ENCODE results near the gene ADPRS. TPM values are rescaled to one million over a fixed set of nuclear protein-coding genes. Genes with fewer than 3 reads are reported as not detected.

ADPRS gene
- total RNA-seq, 4 donors from 2014 or later, result 9.2 to 23.7 (median 17.2) TPM

DNA sequence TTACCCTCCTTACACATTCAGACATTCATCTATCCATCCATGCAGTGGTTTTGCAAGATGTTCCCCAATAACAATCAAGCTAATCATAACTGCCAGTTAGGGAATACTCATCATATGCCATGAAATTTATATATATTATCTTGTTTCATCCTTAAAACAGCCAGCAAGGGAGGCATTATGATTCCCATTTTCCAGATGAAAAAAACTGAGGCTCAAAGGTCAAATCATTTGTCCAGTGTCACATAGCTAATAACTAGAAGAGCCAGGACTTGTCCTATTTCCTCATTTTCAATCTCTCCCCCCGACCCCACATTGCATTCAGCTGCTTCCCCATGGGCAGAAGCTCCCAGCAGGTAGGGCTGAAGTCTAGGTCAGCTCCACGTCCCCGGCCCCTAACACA is 43.3 kb downstream of the ADPRS start:
- H3K9me3 ChIP-seq, result no peaks in the 10 kb centered on the region
- TF ChIP-seq POLR2A (IDR thresholded peaks at IDR 0.05), result no peak
- intact Hi-C loops (cut with DNase I; ENCODE audit: low total_unique reads), result no loop called here

DNA sequence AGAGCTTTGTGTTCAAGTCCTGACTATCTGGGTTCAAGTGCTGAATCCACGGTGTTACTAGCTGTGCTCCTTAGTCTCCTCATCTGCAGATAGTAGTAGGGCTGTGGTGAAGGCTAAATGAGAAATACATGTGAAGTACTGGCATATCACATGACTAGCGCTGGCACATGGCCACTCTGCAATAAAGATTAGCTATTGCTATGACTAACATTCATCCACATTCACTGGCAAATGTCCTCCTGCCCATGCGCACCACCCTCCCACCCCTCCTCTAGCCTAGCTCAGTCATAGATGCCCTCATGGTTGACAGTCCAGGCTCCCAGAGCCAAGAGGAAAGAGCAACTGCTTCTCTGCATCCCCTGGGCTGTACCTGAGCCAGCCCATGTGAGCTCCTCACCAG is 44.8 kb downstream of the ADPRS start:
- Histone ChIP-seq H3K27me3 (no peaks in the 10 kb centered on the region), H3K9me3 (no peaks in the 10 kb centered on the region), H3K4me1 (no peaks in the 10 kb centered on the region), H3K36me3 (no peaks in the 10 kb centered on the region), H3K4me3 (no peak overlapping the region), H3K27ac (peak overlapping the region in 1 of 2 donors; percentile 54)
- intact Hi-C loops (cut with DNase I; ENCODE audit: low total_unique reads), result no loop called here
- DNase-seq, result peak; percentile 83 to 91
- TF ChIP-seq POLR2A (IDR thresholded peaks at IDR 0.05), result no peak
- TF ChIP-seq, protein P1, sequence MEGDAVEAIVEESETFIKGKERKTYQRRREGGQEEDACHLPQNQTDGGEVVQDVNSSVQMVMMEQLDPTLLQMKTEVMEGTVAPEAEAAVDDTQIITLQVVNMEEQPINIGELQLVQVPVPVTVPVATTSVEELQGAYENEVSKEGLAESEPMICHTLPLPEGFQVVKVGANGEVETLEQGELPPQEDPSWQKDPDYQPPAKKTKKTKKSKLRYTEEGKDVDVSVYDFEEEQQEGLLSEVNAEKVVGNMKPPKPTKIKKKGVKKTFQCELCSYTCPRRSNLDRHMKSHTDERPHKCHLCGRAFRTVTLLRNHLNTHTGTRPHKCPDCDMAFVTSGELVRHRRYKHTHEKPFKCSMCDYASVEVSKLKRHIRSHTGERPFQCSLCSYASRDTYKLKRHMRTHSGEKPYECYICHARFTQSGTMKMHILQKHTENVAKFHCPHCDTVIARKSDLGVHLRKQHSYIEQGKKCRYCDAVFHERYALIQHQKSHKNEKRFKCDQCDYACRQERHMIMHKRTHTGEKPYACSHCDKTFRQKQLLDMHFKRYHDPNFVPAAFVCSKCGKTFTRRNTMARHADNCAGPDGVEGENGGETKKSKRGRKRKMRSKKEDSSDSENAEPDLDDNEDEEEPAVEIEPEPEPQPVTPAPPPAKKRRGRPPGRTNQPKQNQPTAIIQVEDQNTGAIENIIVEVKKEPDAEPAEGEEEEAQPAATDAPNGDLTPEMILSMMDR (IDR thresholded peaks at IDR 0.05), result no peak

More for the DNA sequence above, 43.3 kb downstream of the ADPRS start:
- no peak overlapping the region for H3K4me3 ChIP-seq
- no peaks in the 10 kb centered on the region for H3K4me1 ChIP-seq
- DNase-seq, result no peak
- H3K27ac ChIP-seq, result no peak overlapping the region
- no peaks in the 10 kb centered on the region for H3K36me3 ChIP-seq
- no peaks in the 10 kb centered on the region for H3K27me3 ChIP-seq

DNA sequence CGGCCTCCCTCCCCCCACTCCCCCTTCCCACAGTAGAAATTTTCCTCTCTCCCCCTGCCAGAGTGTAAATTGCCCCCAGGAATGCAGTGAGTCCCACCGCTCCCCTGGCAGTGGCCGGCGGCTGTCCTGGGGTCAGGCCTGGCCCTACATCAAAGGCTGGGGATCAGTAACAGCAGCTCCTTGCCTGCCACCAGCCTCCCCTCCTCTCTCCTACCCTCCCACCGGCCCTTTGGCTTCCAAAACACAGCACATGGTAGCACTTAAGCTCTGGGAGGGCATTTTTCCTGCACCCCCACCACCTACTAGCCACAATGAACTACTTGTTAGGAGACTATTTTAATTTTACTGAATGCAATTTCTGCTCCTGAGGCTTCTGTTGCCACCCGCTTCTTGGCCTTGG is 45.3 kb downstream of the ADPRS start:
- Histone ChIP-seq H3K4me3 (no peak overlapping the region), H3K4me1 (no peaks in the 10 kb centered on the region), H3K27ac (peak overlapping the region in 1 of 2 donors; percentile 54), H3K36me3 (no peaks in the 10 kb centered on the region), H3K9me3 (no peaks in the 10 kb centered on the region), H3K27me3 (no peaks in the 10 kb centered on the region)
- intact Hi-C loops (cut with DNase I; ENCODE audit: low total_unique reads), result loop anchor here (2.0 kb wide), 1 partner anchor 35 kb away; no protein-coding TSS in a partner anchor
- DNase-seq, result no peak
- no peak for TF ChIP-seq POLR2A (IDR thresholded peaks at IDR 0.05)

DNA sequence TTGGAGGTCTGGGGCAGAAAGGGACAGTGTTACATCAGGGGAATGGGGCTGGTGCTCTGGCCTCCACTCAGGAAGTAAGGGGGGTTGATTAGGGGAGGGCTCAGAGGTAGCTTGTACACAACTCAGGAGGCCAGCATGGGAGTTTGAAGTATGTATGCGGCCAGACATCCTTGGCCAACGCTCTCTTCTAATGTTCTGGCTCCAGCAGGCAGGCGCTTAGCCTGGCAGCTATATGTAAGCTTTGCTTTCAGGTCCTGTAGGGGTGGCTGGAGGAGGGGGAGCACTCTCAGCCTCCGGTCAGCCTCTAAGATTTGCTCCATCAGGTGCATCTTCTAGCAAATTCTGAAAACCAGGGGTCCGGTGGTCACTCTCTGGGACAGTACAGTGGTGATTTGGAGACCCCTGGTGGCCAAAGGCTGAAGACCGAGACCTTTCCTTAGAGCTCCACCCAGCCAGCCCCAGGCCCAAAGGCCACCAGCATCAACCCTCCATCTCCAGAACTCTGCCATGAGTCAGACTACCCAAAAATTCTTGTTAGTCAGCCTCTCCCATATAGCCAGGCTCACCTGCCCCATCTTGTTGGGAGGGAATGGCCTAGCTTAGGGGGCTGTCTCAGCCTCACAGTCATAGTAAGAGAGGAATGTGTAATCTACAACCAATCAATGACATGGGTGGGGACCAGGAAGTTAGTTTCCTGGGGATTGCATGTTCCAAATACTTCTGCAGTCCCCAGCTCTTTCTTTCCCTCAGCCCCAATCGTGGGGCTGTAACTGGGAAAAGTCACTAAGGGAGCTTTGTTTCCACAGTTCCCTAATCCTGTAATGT is 46.0 kb downstream of the ADPRS start:
- Histone ChIP-seq H3K27me3 (no peaks in the 10 kb centered on the region), H3K4me1 (no peaks in the 10 kb centered on the region), H3K4me3 (no peak overlapping the region), H3K9me3 (no peaks in the 10 kb centered on the region), H3K36me3 (no peaks in the 10 kb centered on the region), H3K27ac (peak overlapping the region; percentile 29 to 54)
- TF ChIP-seq, protein P1 (IDR thresholded peaks at IDR 0.05), result peak; percentile 48 to 68 (median 54)
- no peak for TF ChIP-seq POLR2A (IDR thresholded peaks at IDR 0.05)
- intact Hi-C loops (cut with DNase I; ENCODE audit: low total_unique reads), result loop anchor here (2.0 kb wide), 1 partner anchor 36 kb away; no protein-coding TSS in a partner anchor
- DNase-seq, result peak; percentile 47 to 61

DNA sequence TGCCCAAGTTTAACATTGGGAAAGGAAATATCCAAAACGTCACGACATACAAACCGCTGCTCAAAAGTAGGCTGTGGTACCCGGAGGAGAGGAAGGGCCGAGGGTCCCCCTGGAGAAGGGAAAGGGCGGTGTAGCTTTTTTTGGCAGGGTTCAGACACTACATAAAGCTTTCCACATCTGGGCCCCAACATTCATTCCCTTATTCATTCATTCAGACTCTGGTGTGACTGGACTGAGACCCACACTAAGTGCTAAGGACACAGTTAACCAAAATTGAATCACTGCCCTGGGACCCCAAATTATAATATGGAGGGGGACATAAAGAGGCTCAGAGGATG is 46.6 kb downstream of the ADPRS start:
- Histone ChIP-seq H3K27me3 (no peaks in the 10 kb centered on the region), H3K9me3 (no peaks in the 10 kb centered on the region), H3K27ac (peak overlapping the region; percentile 1 to 29), H3K4me1 (no peaks in the 10 kb centered on the region), H3K4me3 (no peak overlapping the region), H3K36me3 (no peaks in the 10 kb centered on the region)
- no peak for DNase-seq
- TF ChIP-seq, protein P1 (IDR thresholded peaks at IDR 0.05), result no peak
- no peak for TF ChIP-seq POLR2A (IDR thresholded peaks at IDR 0.05)
- intact Hi-C loops (cut with DNase I; ENCODE audit: low total_unique reads), result loop anchor here (2.0 kb wide), 1 partner anchor 36 kb away; no protein-coding TSS in a partner anchor

DNA sequence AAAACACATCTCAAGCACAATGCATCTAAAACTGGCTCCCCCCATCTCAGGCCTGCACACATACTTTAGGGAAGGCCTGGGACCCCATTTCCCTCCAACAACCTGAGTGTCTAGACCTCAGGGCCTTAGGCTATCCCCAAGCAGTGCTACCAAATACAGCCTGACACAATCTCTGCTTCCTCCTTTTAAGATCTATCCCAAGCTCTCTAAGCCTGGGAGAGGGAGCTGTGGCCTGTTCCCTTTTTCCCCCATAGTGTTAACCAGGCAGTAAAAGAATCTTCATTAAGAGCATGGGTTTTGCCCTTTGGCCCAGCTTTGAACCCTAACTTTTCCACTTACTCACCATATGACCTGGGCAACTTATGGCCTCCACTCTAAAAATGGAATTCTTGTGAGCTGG is 47.1 kb downstream of the ADPRS start:
- no peaks in the 10 kb centered on the region for H3K36me3 ChIP-seq
- H3K4me3 ChIP-seq, result no peak overlapping the region
- peak overlapping the region; percentile 28 to 53 for H3K27ac ChIP-seq
- no peaks in the 10 kb centered on the region for H3K27me3 ChIP-seq
- TF ChIP-seq, protein P1 (IDR thresholded peaks at IDR 0.05), result no peak
- no peak for TF ChIP-seq POLR2A (IDR thresholded peaks at IDR 0.05)
- intact Hi-C loops (cut with DNase I; ENCODE audit: low total_unique reads), result loop anchor here (2.0 kb wide), 1 partner anchor 37 kb away; no protein-coding TSS in a partner anchor
- DNase-seq, result no peak
- H3K4me1 ChIP-seq, result no peaks in the 10 kb centered on the region
- no peaks in the 10 kb centered on the region for H3K9me3 ChIP-seq
